Upper lobe of right lung (tissue), 1 donor: Measurements from ENCODE around the gene PTPRU. TPM values are rescaled to one million over a fixed set of nuclear protein-coding genes. Genes with fewer than 3 reads are reported as not detected.

ENCODE experiments used
- ATAC-seq: fragments of 200-7000 bp; cut with Tn5 transposase; one replicate; pipeline ENCODE4 v1.9.1; 2020; ENCODE audit warnings: mild to moderate bottlenecking, moderate library complexity
- DNase-seq: peaks from one replicate; pipeline ENCODE4 v3.0.0-alpha.2; 2020
- H3K27ac ChIP-seq: fragments of 200-600 bp; one replicate; pipeline ENCODE4 v1.8.0; 2022
- H3K27me3 ChIP-seq: fragments of 200-600 bp; one replicate; pipeline ENCODE4 v1.8.0; 2022; ENCODE audit warnings: mild to moderate bottlenecking
- H3K36me3 ChIP-seq: fragments of 200-600 bp; one replicate; pipeline ENCODE4 v1.8.0; 2022
- H3K4me1 ChIP-seq: fragments of 200-600 bp; one replicate; pipeline ENCODE4 v1.8.0; 2022
- H3K4me3 ChIP-seq: fragments of 200-600 bp; one replicate; pipeline ENCODE4 v1.8.0; 2022; ENCODE audit warnings: mild to moderate bottlenecking
- H3K9me3 ChIP-seq: fragments of 200-600 bp; one replicate; pipeline ENCODE4 v1.8.0; 2022
- intact Hi-C: fragments of 100-400 bp; cut with DNase I; formaldehyde crosslinking; loops from one replicate; pipeline ENCODE4 v1.11.0; 2022
- total RNA-seq: library from RNA; stranded (reverse); fragmentation: NEBNext Ultra II Directional; extraction: Animal tissue kit (Norgen Biotek cat#: 25700); gene quantifications from one replicate; pipeline ENCODE4 v1.2.1, GENCODE V29; 2021
- TF ChIP-seq, protein P1 (sequence below): fragments of 200-600 bp; IDR thresholded peaks from one replicate; pipeline ENCODE4 v1.8.0; 2022; ENCODE audit warnings: antibody characterized with exemption
- donor health status: DM: no; HTN: yes; CAD: no; lungs with severe emphysema.

Gene PTPRU
- total RNA-seq, 1 donor from 2014 or later: 45.5 TPM

DNA sequence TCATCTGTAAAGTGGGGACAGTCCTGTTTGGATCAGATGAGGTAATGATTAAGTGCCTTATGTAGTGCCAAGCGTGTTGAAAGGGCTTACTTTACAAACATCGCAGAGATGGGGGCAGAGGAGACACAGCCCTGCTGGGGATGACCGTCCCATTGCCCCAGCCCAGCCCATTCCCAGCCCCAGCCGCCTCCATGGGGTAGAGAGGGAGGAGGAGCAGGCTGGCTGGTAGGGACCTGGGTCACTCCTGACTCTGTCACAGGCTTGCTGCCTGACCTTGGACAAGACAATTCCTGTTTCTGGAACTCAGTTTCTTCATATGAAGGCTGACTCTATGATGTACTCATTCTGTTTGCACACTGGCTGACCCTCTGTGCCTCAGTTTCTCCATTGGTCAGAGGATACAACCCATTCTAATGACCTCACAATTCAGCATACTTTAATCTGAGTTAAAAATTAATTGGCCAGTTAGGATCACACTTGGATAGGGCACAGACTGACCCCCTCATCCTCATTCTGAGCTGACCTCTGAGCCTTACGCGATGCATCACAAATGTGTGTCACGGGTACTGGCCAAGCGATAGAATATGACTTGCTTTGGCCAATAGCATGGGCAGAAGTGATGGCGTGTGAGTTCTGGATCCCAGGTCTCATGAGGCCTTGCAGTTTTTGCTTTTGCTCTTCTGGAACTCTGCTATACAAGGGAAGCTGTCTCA is 91.1 kb downstream of the PTPRU start:
- no peak for ATAC-seq
- H3K9me3 ChIP-seq: no peaks in the 10 kb centered on the region
- no peaks in the 10 kb centered on the region for H3K27me3 ChIP-seq
- intact Hi-C loops: no loop called here
- no peaks in the 10 kb centered on the region for H3K36me3 ChIP-seq
- peak; percentile 52 for DNase-seq
- H3K4me3 ChIP-seq: no peak overlapping the region
- no peak overlapping the region for H3K27ac ChIP-seq
- TF ChIP-seq, protein P1, sequence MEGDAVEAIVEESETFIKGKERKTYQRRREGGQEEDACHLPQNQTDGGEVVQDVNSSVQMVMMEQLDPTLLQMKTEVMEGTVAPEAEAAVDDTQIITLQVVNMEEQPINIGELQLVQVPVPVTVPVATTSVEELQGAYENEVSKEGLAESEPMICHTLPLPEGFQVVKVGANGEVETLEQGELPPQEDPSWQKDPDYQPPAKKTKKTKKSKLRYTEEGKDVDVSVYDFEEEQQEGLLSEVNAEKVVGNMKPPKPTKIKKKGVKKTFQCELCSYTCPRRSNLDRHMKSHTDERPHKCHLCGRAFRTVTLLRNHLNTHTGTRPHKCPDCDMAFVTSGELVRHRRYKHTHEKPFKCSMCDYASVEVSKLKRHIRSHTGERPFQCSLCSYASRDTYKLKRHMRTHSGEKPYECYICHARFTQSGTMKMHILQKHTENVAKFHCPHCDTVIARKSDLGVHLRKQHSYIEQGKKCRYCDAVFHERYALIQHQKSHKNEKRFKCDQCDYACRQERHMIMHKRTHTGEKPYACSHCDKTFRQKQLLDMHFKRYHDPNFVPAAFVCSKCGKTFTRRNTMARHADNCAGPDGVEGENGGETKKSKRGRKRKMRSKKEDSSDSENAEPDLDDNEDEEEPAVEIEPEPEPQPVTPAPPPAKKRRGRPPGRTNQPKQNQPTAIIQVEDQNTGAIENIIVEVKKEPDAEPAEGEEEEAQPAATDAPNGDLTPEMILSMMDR: no peak
- H3K4me1 ChIP-seq: no peaks in the 10 kb centered on the region

DNA sequence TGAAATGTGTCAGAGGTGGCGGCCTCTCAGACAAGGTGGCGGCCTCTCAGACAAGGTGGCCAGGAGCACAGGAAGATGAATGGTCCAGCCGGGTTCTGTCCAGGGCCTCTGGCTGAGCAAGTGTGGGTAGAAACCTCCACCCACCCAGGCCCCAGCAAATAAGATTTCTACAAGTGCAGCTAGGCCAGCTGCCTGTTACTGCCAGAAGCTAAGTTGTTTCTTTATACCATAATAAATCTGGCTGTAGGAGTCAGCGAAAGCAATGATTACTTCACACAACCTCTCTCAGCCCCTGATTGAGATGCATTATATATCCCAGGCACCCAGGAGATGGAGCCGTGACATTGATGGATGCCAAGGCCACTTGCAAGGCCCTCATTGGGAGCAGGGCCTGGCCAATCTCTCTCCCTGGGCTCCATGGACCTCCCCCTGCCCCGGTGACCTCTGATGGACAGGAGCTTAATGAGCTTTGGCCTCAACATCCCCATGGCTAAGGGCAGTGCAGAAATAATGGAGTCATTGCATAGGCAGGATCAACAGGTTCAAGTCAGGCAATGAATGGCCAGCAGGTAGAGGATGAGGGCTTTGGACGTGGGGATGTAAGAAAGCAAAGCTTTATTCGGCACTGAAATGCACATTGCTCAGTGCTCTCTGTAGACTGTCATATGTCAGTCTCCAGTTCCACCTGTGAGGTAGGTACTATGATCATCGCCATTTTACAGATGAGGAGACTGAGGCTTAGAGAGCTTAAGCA is 92.9 kb downstream of the PTPRU start:
- Histone ChIP-seq H3K4me3 (no peak overlapping the region), H3K4me1 (no peaks in the 10 kb centered on the region), H3K27me3 (no peaks in the 10 kb centered on the region), H3K27ac (no peak overlapping the region), H3K9me3 (no peaks in the 10 kb centered on the region), H3K36me3 (no peaks in the 10 kb centered on the region)
- TF ChIP-seq, protein P1: no peak
- DNase-seq: peak; percentile 32
- ATAC-seq: no peak
- intact Hi-C loops: no loop called here

DNA sequence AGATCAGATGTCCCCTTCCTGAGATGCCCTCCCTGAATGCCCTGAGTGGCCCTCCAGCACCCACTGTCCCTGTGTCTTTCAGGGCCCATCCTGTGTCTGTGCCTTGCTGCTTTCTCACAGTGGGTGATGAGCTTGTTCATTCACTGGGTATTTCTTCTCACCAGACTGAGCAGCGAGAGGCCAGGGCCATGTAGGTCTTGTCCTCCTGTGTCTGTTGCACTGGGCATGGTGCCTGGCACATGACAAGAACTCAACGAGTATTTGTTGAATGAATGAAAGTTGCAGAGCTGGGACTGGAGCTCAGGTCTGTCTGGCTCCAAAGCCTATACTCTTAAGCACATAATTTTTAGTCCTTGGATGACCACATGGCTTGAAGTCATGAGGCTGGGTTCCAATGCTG is 93.8 kb downstream of the PTPRU start:
- no peak overlapping the region for H3K27ac ChIP-seq
- intact Hi-C loops: no loop called here
- no peaks in the 10 kb centered on the region for H3K4me1 ChIP-seq
- no peaks in the 10 kb centered on the region for H3K36me3 ChIP-seq
- ATAC-seq: no peak
- no peak overlapping the region for H3K4me3 ChIP-seq
- no peaks in the 10 kb centered on the region for H3K27me3 ChIP-seq
- peak; percentile 37 for DNase-seq
- H3K9me3 ChIP-seq: no peaks in the 10 kb centered on the region
- TF ChIP-seq, protein P1: no peak

DNA sequence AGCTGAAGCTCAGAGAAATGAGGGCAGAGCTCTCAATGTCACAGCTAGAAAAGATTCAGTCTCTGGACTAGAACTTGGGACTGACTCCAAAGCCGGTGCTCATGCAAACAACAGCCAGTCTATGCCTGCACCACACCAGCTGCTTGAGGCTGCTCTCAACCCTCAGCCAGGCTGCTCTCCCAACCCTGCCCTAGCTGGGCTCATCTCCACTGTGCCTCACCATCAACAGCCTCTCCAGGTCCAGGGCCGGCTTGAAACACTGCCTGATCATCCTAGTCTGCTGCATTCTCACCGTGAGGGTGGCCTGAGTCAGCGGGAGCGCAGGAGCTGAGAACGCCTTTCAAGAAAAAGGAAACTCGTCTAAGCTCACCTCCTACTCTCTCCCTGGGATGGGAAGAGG is 94.5 kb downstream of the PTPRU start:
- intact Hi-C loops: no loop called here
- H3K27me3 ChIP-seq: no peaks in the 10 kb centered on the region
- no peaks in the 10 kb centered on the region for H3K4me1 ChIP-seq
- ATAC-seq: no peak
- DNase-seq: peak; percentile 40
- no peaks in the 10 kb centered on the region for H3K9me3 ChIP-seq
- TF ChIP-seq, protein P1: no peak
- H3K36me3 ChIP-seq: no peaks in the 10 kb centered on the region
- no peak overlapping the region for H3K4me3 ChIP-seq
- H3K27ac ChIP-seq: no peak overlapping the region

DNA sequence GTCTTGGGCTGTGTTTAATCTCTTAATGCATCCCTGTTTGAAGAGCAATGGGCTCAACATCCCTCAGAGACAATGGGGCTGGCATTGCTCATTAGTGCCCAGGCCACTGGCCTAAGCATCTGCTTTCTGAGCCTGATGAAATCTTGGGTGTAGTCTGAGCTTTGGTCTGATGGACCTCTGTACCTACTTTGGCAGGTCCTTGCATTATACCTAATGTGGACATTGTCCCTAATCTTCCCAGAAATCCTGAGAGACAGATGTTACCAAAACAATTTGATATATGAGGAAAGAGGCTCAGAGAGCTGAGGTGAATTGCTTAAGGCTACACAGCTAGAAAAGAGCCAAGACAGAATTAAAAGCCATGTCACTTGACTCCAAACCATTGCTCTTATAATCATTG is 95.0 kb downstream of the PTPRU start:
- no peak for ATAC-seq
- DNase-seq: no peak
- intact Hi-C loops: no loop called here
- Histone ChIP-seq H3K4me1 (no peaks in the 10 kb centered on the region), H3K36me3 (no peaks in the 10 kb centered on the region), H3K4me3 (no peak overlapping the region), H3K9me3 (no peaks in the 10 kb centered on the region), H3K27me3 (no peaks in the 10 kb centered on the region), H3K27ac (no peak overlapping the region)
- TF ChIP-seq, protein P1: no peak
